HepG2 (cell line): ENCODE results near the gene SLC4A7. TPM values are rescaled to one million over a fixed set of nuclear protein-coding genes. Genes with fewer than 3 reads are reported as not detected.

Experiments used
- ATAC-seq: fragments of 200-7000 bp; cut with Tn5 transposase; 3 replicates; pipeline ENCODE4 v1.9.1; 2020; ENCODE audit warnings: mild to moderate bottlenecking, moderate library complexity
- BruUV-seq: library from RNA; stranded (reverse); fragments of 400-500 nt; replicated peaks from 2 replicates; lab custom pipeline; 2021; lab: Mats Ljungman, UMichigan
- CTCF ChIA-PET: fragments of 300-600 bp; formaldehyde crosslinking; extraction: SDS; loops from one replicate; lab custom pipeline; 2021; ENCODE audit warnings: low total read pairs, inconsistent platforms, low intra/inter-chr PET ratio; lab: Yijun Ruan, JAX
- POLR2A ChIA-PET: fragments of 350-600 bp; sonication (Branson Sonifier 250); formaldehyde crosslinking; loops from one replicate; lab custom pipeline; 2020; ENCODE audit warnings: antibody characterized with exemption, inconsistent platforms; lab: Yijun Ruan, JAX
- DNase-seq: peaks from one replicate; pipeline ENCODE4 v3.0.0-alpha.2; 2015; ENCODE audit warnings: low spot score
- FAIRE-seq: peaks from 3 replicates; lab custom pipeline; 2011; peaks lifted over from hg19 to GRCh38; lab: Jason Lieb, UNC
- H2AFZ ChIP-seq: one replicate; pipeline ENCODE4 v1.6.1; 2011; ENCODE audit warnings: low read length, inconsistent platforms
- H3K27ac ChIP-seq: fragments of 300-600 bp; 3 replicates; pipeline ENCODE4 v1.8.0; 2011; ENCODE audit warnings: mixed run types, mild to moderate bottlenecking, mixed read lengths, low read length, inconsistent platforms; ENCODE audit not compliant: insufficient read depth; ENCODE audit errors: extremely low read length
- H3K27me3 ChIP-seq, 2 experiments: fragments of 200-600 bp in 1 of 2; 2 replicates in 1 of 2; 3 replicates in 1 of 2; pipeline versions ENCODE4 v1.6.0 to v1.8.0; 2011; ENCODE audit warnings: low read length in 2 of 2, mild to moderate bottlenecking in 2 of 2, moderate library complexity in 2 of 2, inconsistent platforms in 1 of 2; ENCODE audit not compliant: insufficient read depth in 2 of 2, control insufficient read depth in 1 of 2
- H3K36me3 ChIP-seq, 2 experiments: fragments of 200-600 bp in 1 of 2; replicated peaks in 1 of 2; 2 replicates in 1 of 2; 3 replicates in 1 of 2; pipeline versions ENCODE4 v1.5.1 to v1.8.0; 2011; ENCODE audit warnings: low read length in 2 of 2, inconsistent platforms in 1 of 2; ENCODE audit not compliant: insufficient read depth in 2 of 2, control insufficient read depth in 1 of 2
- H3K4me1 ChIP-seq: 2 replicates; pipeline ENCODE4 v1.5.1; 2012; ENCODE audit warnings: low read length, inconsistent platforms; ENCODE audit not compliant: insufficient read depth
- H3K4me2 ChIP-seq: 2 replicates; pipeline ENCODE4 v1.6.0; 2011; ENCODE audit warnings: low read depth, low read length, inconsistent platforms
- H3K4me3 ChIP-seq, 3 experiments: fragments of 200-600 bp in 1 of 3; sonication (generic), shearing (Covaris generic) in 1 of 3; replicated peaks in 1 of 3; 2 replicates each; pipeline ENCODE4 v1.5.1; 2011 to 2016; ENCODE audit warnings: low read length in 3 of 3, inconsistent platforms in 2 of 3, low read depth in 2 of 3, mild to moderate bottlenecking in 2 of 3, control low read depth in 1 of 3, mixed read lengths in 1 of 3; ENCODE audit not compliant: insufficient read depth in 1 of 3
- H3K79me2 ChIP-seq: one replicate; pipeline ENCODE4 v1.6.1; 2011; ENCODE audit warnings: low read length, inconsistent platforms; ENCODE audit not compliant: insufficient read depth
- H3K9ac ChIP-seq: 2 replicates; pipeline ENCODE4 v1.6.0; 2011; ENCODE audit warnings: mild to moderate bottlenecking, low read depth, low read length, inconsistent platforms; ENCODE audit not compliant: insufficient read depth
- H3K9me3 ChIP-seq: 2 replicates; pipeline ENCODE4 v1.5.1; 2012; ENCODE audit warnings: mild to moderate bottlenecking, low read length
- H4K20me1 ChIP-seq: 2 replicates; pipeline ENCODE4 v1.6.0; 2011; ENCODE audit warnings: inconsistent platforms, mild to moderate bottlenecking, low read length, moderate library complexity; ENCODE audit not compliant: insufficient read depth
- KAT7 ChIP-seq: IDR thresholded peaks from 2 replicates; pipeline ENCODE4 v1.6.1; 2018; ENCODE audit warnings: borderline replicate concordance, missing compliant biosample characterization
- MAFG ChIP-seq: sonication (generic); formaldehyde crosslinking; IDR thresholded peaks from 2 replicates; pipeline ENCODE4 v1.5.1; 2020; ENCODE audit warnings: mild to moderate bottlenecking, missing genetic modification reagents
- SUZ12 ChIP-seq: fragments of 150-350 bp; IDR thresholded peaks from 2 replicates; pipeline ENCODE4 v1.6.1; 2014; ENCODE audit warnings: low read depth, low read length
- ZNF460 ChIP-seq: sonication (generic); formaldehyde crosslinking; IDR thresholded peaks from 2 replicates; pipeline ENCODE4 v1.5.1; 2020; ENCODE audit warnings: missing genetic modification reagents, mild to moderate bottlenecking, borderline replicate concordance
- in situ Hi-C: cut with HindIII; loops from 2 replicates; pipeline ENCODE4 v1.10.0; 2017; ENCODE audit warnings: low pct_unique_long_range_greater_than_20kb; ENCODE audit not compliant: extremely low pct_ligation_motif_present
- intact Hi-C: fragments of 100-400 bp; cut with micrococcal nuclease; formaldehyde crosslinking; loops from one replicate; pipeline ENCODE4 v1.10.0; 2022; ENCODE audit not compliant: unreplicated experiment
- polyA plus RNA-seq, 8 experiments: library from polyadenylated mRNA; depleted of rRNA in 3 of 8; stranded (reverse) in 7 of 8; unstranded in 1 of 8; fragments of >200 nt; fragmentation: Illumina TruSeq in 4 of 8; extraction: Trizol in 4 of 8; gene quantifications; 2 replicates each; pipeline versions ENCODE4 v1.2.1 to v1.2.3, GENCODE V29; 2011 to 2016; ENCODE audit warnings: low read depth in 4 of 8, missing spikeins in 1 of 8, mixed read lengths in 1 of 8; ENCODE audit not compliant: insufficient read depth in 1 of 8
- total RNA-seq, 5 experiments: library from RNA; depleted of rRNA; stranded (reverse); fragments of >200 nt; fragmentation: Illumina TruSeq; extraction: Trizol; gene quantifications; 2 replicates each; pipeline ENCODE4 v1.2.3, GENCODE V29; 2016; ENCODE audit warnings: low read depth in 1 of 5
- TF ChIP-seq, protein P1 (sequence below), 2 experiments: fragments of 450-650 bp in 1 of 2; sonication (generic) in 1 of 2; formaldehyde crosslinking in 1 of 2; IDR thresholded peaks; 2 replicates each; pipeline versions ENCODE4 v1.6.1 to v1.8.0; 2016 to 2022; ENCODE audit warnings: antibody characterized with exemption in 1 of 2, mild to moderate bottlenecking in 1 of 2, missing genetic modification reagents in 1 of 2
- TF ChIP-seq, protein P2 (sequence below): sonication (generic); formaldehyde crosslinking; conservative IDR thresholded peaks from 2 replicates; pipeline ENCODE4 v1.4.0; 2020; ENCODE audit warnings: missing genetic modification reagents

SLC4A7 gene
- total and polyA plus RNA-seq, 2 of the 13 experiments (the other 11 are each of a cell fraction or from before 2014, with no cell fraction given) = 16.4 to 43.8 TPM

DNA sequence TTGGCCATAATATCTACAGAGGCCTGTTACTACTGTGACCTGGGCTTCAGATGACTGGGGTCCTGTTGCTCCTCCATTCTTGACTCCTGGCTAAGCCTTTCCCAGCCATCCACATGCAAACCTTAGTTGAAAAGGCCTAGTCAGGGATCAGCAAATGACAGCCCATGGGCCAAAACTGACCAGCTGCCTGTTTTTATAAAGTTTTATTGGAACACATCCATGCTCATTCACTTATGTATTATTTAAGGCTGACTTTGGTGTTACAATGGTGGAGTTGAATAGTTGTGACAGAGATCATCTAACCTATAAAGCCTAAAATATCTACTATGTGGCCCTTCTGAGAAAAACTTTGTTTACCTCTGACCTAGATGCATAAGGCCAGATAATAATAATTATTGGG lies 16.8 kb upstream of the SLC4A7 start:
- in situ Hi-C loops = no loop called here
- Histone ChIP-seq H3K36me3 (no peaks in the 10 kb centered on the region), H3K4me3 (no peak overlapping the region), H4K20me1 (no peaks in the 10 kb centered on the region), H3K27ac (no peak overlapping the region), H3K4me1 (peaks cover 5% of the 10 kb centered on the region; the same call in 1 of the 2 replicates), H3K27me3 (no peaks in the 10 kb centered on the region; a peak in 1 of 5 replicates), H3K79me2 (no peaks in the 10 kb centered on the region), H3K4me2 (no peak overlapping the region), H2AFZ (no peak overlapping the region), H3K9me3 (no peaks in the 10 kb centered on the region), H3K9ac (no peak overlapping the region)
- POLR2A ChIA-PET = no interaction called here
- ATAC-seq = no peak
- intact Hi-C loops = no loop called here
- FAIRE-seq = no peak
- no peak for DNase-seq
- no TSS peak for BruUV-seq
- CTCF ChIA-PET = no interaction called here
- TF ChIP-seq, protein P1, sequence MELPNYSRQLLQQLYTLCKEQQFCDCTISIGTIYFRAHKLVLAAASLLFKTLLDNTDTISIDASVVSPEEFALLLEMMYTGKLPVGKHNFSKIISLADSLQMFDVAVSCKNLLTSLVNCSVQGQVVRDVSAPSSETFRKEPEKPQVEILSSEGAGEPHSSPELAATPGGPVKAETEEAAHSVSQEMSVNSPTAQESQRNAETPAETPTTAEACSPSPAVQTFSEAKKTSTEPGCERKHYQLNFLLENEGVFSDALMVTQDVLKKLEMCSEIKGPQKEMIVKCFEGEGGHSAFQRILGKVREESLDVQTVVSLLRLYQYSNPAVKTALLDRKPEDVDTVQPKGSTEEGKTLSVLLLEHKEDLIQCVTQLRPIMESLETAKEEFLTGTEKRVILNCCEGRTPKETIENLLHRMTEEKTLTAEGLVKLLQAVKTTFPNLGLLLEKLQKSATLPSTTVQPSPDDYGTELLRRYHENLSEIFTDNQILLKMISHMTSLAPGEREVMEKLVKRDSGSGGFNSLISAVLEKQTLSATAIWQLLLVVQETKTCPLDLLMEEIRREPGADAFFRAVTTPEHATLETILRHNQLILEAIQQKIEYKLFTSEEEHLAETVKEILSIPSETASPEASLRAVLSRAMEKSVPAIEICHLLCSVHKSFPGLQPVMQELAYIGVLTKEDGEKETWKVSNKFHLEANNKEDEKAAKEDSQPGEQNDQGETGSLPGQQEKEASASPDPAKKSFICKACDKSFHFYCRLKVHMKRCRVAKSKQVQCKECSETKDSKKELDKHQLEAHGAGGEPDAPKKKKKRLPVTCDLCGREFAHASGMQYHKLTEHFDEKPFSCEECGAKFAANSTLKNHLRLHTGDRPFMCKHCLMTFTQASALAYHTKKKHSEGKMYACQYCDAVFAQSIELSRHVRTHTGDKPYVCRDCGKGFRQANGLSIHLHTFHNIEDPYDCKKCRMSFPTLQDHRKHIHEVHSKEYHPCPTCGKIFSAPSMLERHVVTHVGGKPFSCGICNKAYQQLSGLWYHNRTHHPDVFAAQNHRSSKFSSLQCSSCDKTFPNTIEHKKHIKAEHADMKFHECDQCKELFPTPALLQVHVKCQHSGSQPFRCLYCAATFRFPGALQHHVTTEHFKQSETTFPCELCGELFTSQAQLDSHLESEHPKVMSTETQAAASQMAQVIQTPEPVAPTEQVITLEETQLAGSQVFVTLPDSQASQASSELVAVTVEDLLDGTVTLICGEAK (IDR thresholded peaks at IDR 0.05) = no peak
- TF ChIP-seq, protein P1 (CRISPR knock-in tag; IDR thresholded peaks at IDR 0.05) = peak; percentile 90
- TF ChIP-seq MAFG (CRISPR knock-in tag) (no peak), ZNF460 (CRISPR knock-in tag) (no peak), SUZ12 (no peak), KAT7 (CRISPR knock-in tag) (no peak)
- TF ChIP-seq, protein P2, sequence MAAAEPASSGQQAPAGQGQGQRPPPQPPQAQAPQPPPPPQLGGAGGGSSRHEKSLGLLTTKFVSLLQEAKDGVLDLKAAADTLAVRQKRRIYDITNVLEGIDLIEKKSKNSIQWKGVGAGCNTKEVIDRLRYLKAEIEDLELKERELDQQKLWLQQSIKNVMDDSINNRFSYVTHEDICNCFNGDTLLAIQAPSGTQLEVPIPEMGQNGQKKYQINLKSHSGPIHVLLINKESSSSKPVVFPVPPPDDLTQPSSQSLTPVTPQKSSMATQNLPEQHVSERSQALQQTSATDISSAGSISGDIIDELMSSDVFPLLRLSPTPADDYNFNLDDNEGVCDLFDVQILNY = no peak
